A172 (cell line): ENCODE measurements around the gene ZNF804A. TPM values are rescaled to one million over a fixed set of nuclear protein-coding genes. Genes with fewer than 3 reads are reported as not detected.
"Not testable (repeated sequence)": the region's sequence is repeated elsewhere in the genome, so short reads cannot be mapped to it uniquely, and the experiment has no call there.

Source experiments
- DNase-seq: peaks from one replicate; pipeline ENCODE4 v3.0.0-alpha.2; 2015; ENCODE audit warnings: low spot score
- total RNA-seq: library from RNA; depleted of rRNA; stranded (reverse); fragments of >200 nt; shearing (Covaris generic); gene quantifications from 2 replicates; pipeline ENCODE4 v1.2.3, GENCODE V29; 2014

ZNF804A gene
- total RNA-seq, 1 experiment from 2014 or later: 2.8 TPM

DNA sequence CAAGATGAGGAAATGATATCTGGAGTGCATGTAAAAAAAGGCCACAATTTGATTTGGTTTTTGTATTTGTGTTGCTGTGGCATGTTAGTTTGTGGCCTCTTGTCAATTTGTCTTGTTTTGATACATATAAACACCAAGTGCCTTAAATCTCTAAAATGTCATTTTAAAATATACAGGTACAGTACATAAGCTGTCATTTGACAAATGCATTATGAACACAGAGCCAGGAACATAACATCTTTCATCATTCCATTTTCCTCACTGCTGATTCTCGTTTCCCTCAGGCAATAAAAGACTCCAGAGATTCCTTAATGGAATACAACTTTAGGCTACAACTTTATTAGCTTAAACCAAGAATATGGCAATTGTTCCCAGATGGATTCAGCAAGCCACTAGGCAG, 217.5 kb downstream of the ZNF804A start:
- no peak for DNase-seq

DNA sequence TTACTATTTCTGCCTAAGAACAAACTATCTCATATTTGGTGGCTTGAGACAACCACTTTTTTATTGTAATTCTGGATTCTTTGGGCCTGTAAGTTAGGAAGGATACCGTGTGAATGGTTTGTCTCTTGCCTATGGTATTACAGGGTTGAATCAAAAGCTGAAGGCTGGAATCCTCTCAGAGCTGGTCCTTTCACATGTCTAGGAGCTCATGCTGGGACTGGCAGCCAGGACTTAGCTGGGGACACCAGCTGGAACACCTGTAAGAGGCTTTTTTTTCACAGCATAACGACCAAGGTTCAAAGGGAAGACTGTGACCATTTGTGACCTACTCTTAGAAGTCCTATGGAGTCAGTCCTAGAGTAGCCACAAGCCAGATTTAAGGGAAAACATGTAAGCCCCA, 226.3 kb downstream of the ZNF804A start:
- DNase-seq: no peak

DNA sequence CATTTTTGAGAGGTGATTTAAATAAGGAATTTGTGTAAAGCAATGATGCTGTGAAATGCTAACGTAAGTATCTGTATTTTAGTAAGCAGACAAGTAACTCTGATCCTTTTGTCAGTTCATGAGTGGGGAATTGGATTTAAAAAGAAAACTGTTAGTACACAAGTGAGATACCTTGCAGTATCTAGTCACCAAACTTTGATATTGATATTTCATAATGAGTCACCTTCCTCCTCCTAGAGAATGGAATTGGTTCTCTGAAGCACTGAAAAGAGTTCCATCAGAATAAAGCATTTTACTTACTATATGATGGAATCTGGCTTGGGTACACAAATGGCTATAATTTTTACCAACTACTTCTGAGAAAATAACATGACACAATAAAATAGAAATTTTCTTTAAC, 232.2 kb downstream of the ZNF804A start:
- DNase-seq: no peak

DNA sequence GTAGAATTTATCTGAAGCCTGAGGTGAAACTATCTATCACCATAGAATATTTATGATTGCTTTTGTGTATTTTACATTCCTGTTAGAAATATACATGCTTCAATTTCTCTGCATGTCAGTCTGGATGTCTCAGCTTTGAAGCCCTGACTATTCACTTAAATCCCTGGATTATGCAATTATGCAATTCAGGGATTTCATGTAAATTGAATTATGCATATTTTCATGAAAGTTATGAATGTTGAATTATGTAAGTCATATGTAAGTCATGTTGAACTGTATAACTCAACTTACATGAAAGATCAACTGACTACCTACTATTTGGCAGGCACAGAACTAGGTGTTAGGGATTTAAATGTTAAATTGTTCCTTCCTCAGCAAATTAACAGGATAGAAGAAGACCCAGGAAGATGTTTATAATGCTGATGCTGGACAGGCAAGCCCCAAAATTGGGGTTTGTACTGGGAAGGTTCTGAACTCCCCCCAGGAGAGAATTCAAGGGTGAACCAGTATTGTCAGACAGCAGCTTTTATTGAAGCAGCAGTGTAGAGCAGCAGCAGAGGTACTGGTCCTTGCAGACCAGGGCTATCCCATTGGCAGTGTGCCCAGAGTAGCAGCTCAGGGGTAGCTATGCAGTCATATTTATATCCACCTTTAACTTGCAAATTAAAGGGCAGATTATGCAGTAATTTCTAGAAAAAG, 236.5 kb downstream of the ZNF804A start:
- no peak for DNase-seq

DNA sequence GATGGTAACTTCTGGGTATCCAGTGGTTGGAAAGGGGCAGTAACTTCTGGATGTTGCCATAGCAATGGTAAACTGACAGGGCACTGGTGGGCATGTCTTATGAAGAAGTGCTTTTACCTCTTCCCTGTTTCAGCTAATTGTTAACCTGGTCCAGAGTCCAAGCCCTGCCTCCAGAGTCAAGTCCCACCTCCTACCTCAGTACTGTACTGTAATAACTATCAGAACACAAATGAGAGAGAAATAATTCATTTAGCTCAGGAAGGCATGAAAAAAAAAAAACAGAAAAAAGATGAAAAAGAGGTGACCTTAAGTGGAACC, 237.0 kb downstream of the ZNF804A start:
- no peak for DNase-seq

DNA sequence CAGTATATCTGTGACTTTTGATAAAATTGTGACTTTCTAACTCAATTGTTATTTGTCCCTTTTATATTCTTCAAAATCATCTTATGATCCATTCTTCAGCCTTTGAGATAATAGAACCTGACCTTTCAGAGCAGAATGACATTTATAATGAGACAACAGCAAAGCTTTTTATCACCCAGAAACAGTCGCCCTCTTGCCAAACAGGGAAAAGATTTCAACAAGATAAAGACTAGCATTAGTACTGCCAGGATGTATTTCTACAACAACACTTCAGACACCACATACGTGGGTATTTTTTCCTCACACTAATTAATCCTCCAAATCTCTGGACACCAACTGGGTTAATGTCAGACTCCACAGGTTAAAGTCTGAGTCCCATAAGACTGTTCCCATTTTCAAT, 249.0 kb downstream of the ZNF804A start:
- no peak for DNase-seq

DNA sequence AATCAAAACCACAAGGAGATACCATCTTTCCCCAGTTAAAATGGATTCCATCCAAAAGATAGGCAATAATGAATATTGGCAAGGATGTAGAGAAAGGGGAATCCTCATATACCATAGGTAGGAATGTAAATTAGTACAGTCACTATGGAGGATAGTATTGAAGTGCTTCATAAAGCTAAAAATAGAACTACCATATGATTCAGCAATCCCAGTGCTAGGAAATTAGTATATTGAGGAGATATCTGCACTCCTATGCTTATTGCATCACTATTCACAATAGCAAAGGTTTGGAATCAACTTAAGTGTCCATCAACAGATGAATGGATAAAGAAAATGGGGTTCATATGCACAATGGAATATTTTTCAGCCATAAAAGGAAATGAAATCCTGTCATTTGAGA, 251.2 kb downstream of the ZNF804A start:
- DNase-seq: no peak

DNA sequence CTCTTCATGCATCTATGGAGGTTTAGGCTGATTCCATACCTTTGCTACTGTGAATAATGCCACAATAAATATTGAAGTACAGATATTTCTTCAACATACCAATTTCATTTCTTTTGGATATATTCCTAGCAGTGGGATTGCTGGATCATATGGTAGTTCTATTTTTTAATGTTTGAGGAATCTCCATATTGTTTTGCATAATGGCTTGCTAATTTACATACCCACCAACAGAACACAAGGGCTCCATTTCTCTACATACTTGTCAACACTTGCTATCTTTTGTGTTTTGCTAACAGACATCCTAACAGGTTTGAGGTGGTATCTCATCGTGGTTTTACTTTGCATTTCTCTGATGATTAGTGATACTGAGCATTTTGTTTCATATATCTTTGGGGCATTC, 253.2 kb downstream of the ZNF804A start:
- no peak for DNase-seq

DNA sequence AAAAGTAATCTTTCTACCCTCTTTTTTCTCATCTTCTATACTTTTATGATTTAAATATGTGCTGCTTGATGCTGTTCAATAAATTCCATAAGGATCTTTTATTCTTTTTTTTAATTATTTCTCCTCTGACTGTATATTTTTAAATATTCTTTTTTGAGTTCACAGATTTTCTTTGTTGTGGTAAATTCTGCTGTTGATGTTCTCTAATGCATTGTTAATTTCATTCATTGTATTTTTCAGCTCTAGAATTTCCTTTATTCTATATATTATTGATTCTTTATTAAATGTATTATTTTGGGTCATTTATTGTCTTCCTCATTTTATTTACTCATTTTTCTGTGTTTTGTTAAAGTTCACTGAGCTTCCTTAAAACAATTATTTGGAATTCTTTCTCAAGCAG, 260.9 kb downstream of the ZNF804A start:
- DNase-seq: no peak

DNA sequence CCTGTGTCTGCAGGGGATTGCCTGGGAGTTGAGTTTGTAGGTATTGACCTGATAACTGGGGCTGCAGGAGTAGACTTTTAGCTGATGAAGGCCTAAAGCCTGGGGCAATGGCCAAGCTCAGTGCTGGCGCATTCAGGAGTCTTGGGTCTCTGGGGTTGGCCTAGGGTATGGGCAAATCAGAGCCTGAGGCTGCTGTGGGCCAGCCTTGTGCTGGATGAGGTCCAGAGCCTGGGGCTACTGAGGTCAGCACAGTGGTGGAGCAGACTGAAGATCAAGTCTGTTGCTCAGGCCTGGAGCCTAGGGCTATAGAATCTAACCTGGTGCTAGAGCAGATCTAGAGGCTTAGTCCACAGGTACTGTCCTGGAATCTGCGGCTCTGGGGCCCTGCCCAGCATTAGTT, 262.4 kb downstream of the ZNF804A start:
- no peak for DNase-seq

DNA sequence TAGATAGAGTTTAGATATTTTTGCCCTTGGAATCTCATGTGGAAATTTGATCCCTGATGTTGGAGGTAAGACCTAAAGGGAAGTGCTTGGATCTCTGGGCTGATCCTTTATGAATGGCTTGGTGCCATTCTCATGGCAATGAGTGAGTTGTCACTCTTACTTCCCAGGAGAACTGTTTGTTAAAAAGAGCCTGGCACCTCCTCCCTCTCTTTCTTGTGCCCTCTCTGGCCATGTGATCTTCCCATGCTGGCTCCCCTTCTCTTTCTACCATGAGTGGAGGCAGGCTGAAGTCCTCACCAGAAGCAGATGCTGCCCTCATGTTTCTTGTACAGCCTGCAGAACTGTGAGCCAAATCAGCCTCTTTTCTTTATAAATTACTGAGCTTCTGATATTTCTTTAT, 276.9 kb downstream of the ZNF804A start:
- no peak for DNase-seq

DNA sequence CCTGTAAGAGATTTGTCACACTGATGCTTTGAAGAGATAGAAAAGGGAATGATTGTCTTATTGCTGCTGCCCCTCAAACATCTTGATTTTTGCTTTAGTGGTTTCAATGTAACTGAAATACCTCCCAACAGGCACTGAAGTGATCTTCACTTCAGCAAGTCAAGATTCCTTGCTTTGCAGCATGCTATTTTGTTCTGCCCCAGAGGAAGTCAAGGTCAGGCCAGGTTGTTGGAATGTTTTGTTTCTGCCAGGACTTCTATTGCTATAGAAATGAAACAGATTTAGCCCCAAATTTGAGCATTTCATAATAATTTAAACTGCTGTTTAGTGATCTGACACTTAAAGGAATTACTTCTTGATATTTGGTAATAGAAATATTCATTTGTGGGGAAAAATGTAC, 277.6 kb downstream of the ZNF804A start:
- DNase-seq: no peak

DNA sequence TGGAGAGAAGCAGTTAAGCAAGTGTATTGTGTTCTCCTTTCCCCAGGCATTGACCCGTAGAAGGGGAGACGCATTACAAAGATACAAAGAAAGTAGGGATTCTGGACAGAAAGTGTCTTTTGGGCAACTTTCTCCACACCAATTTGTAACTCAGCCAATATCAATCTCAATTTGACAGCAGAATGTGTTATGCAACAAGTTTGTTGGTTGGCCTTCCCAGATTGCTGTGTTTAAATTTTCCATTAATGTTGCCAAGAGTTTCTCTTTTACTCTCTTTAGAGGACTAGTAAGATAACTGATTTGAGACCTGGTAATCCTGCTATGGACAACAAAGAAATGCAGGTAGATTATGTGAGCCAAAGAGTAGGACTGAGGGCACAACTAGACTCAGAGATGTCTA, 279.6 kb downstream of the ZNF804A start:
- no peak for DNase-seq

DNA sequence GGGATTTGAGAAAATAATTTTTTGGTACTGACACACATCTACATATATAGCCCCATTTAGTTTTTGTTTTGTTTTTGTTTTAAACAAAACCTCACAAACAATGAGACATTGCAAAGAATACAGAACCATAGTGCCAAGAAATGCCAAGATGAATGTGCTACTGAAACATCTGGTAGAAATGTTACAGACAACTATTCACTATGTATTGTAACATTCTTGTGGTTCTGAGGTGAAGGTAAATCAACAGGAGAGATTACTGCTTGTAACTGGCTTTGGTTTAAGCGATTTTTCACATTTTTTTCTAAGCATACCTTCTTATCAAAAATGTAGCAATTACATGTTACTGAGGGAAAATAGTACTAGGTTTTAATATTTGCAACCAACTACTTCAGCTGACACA, 281.3 kb downstream of the ZNF804A start:
- peak; percentile 56 for DNase-seq

DNA sequence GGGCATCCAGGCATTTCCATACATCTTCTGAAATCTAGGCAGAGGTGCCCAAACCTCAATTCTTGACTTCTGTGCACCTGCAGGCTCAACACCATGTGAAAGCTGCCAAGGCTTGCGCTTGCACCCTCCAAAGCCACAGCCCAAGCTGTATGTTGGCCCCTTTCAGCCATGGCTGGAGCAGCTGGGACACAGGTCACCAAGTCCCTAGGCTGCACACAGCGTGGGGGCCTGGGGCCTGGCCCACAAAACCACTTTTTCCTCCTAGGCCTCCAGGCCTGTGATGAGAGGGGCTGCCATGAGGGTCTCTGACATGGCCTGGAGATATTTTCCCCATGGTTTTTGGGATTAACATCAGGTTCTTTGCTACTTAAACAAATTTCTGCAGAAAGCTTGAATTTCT, 288.3 kb downstream of the ZNF804A start:
- DNase-seq: not testable (repeated sequence)

DNA sequence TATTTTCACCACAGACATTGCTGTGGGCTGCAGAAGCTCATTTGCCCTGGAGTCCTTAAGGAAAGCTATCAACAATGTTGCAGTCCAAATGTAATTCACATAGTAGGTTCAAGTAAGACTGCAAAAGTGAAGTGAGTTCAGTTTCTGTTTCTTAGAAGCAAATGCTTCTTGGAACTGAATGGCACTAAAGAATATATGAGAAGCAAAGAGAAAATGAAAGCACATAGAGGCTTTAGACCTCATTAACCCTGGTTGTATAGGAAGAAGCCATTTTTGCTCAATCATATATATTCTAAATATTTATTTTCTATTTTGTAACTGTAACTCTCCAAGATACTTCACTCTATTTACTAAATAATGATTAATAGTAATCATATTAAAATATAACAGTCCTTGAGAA, 292.0 kb downstream of the ZNF804A start:
- DNase-seq: no peak

DNA sequence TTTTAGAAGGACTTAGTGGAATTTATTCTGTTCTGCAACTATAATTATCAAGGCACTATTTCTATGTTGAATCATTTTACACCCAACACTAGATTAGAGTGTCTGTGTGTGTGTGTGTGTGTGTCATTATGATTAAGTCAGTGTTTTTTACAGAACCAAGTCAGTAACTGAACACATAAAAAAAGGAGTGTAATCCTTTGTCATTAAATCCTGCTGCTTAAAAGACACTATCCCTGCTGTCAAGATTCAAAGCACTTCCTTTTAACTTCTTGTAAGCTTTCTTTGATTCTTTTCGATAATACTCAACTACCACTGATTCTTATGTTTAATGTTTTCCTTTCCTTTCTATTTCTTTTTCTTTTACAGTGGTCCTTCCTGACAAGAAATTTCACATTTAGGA, 306.7 kb downstream of the ZNF804A start:
- DNase-seq: no peak

DNA sequence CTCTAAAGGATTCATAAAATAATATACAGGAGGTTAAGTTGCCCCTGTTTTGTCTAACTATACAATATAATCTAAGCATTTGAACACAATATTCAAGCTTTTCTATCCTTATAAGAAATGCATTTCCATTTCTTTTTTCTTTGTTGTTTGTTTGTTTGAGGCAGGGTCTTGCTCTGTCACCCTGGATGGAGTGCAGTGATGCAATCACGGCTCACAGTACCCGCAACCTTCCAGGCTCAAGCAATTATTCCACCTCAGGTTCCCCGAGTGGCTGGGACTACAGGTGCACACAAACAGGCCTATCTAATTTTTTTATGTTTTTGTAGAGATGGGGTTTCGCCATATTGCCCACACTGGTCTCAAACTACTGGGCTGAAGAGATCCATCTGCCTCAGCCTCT, 307.8 kb downstream of the ZNF804A start:
- DNase-seq: no peak

DNA sequence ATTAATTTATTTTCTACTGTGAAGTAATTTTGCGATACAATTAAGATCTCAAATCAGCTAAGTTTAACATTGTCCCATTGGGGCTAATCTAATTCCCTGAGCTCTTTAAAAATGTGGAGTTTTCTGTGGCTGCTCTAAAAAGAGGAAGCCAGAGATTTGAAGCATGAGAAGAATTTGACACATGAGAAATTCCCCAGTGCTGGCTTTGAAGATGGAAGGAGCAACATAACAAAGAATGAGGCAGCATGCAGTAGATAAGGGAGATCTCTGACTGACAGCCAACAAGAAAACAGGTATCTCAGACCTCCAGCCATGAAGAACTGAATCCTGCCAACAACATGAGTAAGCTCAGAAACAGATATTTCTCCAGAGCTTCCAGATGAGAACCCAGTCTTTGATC, 308.4 kb downstream of the ZNF804A start:
- no peak for DNase-seq

DNA sequence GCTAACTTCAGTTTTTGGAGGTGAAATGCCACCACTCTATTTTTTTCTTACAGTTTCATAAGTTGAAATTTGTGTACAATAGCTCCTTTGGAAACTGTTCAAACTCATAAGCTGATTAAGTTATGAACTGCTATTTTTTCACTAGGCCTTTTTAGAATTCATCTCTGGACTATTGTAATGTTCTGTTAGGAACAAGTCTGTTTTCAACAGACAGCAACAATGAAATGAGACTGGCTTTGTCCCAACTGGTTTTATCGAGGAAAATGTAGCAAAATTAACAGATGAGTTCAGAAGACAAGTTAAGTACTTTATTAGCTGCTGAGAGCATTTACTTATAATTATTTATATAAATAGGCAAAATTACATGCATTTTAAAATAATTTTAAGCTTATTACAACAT, 310.6 kb downstream of the ZNF804A start:
- DNase-seq: no peak

DNA sequence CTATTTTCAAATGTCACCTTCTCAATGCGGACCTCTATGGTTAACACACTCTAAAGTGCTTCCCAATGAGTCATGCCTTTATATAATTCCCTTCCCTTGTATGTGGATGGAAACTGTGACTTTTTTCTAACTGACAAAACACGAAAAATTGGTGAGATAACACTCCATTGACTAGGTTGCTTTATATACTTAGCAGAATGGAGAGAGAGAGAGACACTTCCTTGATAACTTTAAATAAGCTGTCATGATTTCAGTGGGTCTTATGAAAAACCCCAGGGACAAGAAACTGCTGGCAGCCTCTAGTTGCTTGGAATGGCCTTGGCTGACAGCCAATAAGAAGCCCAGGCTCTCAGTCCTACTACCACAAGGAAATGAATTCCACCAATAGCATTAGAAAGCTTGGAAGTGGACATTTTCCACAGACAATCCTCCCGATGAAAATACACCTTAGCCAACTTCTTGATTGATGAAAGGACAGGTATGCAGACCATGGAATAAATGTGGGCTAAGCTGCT, 322.2 kb downstream of the ZNF804A start:
- DNase-seq: peak; percentile 11

DNA sequence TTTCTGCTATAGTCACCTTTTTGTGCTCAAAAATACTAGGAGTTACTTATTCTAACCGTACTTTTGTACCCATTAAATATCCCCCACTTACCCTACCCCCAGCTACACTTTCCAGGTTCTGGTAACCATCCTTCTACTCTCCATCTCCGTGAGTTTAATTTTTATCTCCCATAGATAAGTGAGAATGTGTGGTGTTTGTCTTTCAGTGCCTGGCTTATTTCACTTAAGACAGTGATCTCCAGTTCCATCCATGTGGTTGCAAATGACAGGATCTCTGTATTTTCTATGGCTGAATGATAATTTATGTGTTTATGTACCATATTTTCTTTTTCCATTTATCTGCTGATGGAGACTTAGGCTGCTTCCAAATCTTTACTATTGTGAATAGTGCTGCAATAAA, 323.3 kb downstream of the ZNF804A start:
- no peak for DNase-seq

DNA sequence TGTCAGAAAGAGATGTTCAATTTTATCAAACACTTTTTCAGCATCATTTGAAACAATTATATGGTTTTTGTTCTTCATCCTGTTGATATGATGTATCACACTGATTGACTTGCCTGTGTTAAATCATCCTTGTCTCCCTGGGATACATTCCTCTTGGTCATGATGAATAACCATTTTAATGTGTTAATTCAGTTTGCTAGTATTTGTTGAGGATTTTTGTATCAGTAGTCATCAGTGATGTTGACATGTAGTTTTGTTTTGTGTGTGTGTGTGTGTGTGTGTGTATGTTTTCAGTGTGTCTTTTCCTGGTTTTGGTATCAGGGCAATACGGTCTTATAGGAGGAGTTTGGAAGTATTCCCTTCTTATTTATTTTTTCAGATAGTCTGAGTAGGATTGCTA, 325.4 kb downstream of the ZNF804A start:
- DNase-seq: no peak

DNA sequence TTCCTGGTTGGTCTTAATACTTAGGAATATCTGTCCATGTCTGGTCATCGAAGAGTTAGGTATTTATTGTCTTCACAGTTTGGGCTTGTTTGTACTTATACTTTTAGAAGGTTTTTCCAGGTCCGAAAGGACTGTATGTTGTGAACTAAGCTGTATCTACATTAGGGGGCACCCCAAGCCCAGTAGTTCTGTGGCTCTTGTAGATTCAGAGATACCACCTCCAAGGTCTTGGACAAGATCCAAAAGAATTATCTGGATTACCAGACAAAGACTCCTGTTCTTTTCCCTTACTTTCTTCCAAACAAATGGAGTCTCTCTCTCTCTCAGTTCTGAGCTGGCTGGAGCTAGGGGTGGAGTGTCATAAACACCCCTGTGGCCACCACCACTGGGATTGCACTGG, 328.7 kb downstream of the ZNF804A start:
- DNase-seq: no peak
